ENCODE data around the gene RHOA.

DNA sequence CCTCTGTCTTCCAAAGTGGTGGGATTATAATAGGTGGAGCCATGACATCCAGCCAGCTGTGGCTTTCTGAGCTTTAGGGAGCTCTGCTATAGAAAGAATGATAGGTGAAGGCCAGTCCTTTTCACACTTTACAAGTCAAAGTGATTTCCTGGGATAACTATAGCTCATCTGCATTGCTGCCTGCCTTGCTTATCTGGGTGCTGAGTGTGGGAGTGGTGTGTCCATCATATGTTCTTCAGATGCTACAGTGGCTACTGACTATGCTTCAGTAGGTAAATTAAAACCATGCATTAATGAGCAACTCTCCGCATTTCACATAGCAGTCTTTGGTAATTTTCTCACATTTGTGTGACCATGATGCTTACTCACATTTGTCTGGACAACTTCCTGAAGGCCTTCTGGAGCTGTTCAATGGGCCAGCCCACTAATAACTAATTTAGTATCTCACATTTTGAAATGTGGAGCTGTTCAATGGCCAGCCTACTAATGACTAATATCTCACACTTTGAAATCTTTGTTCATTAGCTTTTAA lies 23.4 kb downstream of the RHOA start:
- no peak for TF ChIP-seq CTCF (conservative IDR thresholded peaks at IDR 0.05; ENCODE audit: low read depth, low read length)
- no peak for TF ChIP-seq EZH2 (IDR thresholded peaks at IDR 0.05; ENCODE audit: low read length, unreplicated experiment)

All from PC-3 (cell line).